OCI-LY7 (cell line): ENCODE data around the gene CRYGC. TPM values are rescaled to one million over a fixed set of nuclear protein-coding genes. Genes with fewer than 3 reads are reported as not detected.

ENCODE experiments used
- Bru-seq: library from RNA; stranded (reverse); fragments of 400-500 nt; gene quantifications from one replicate; lab custom pipeline; 2021; lab: Mats Ljungman, UMichigan
- BruChase-seq, 2 experiments: library from RNA; stranded (reverse); fragments of 400-500 nt; gene quantifications; one replicate each; lab custom pipeline; 2021; lab: Mats Ljungman, UMichigan
- BruUV-seq: library from RNA; stranded (reverse); fragments of 400-500 nt; replicated peaks from 2 replicates; lab custom pipeline; 2021; lab: Mats Ljungman, UMichigan
- CTCF ChIA-PET: fragments of 300-600 bp; sonication (Branson Sonifier 250); formaldehyde crosslinking; loops from one replicate; lab custom pipeline; 2022; ENCODE audit warnings: antibody characterized with exemption; ENCODE audit not compliant: unreplicated experiment; lab: Charles Lee
- POLR2A ChIA-PET: fragments of 300-600 bp; sonication (Branson Sonifier 250); formaldehyde crosslinking; loops from one replicate; lab custom pipeline; 2022; ENCODE audit warnings: antibody characterized with exemption; lab: Charles Lee
- DNase-seq: peaks from one replicate; pipeline ENCODE4 v3.0.0-alpha.2; 2015; ENCODE audit warnings: low spot score
- H2AFZ ChIP-seq: fragments of 200-600 bp; sonication (generic), shearing (Covaris generic); 2 replicates; pipeline ENCODE4 v1.6.1; 2014; ENCODE audit warnings: mild to moderate bottlenecking, antibody characterized with exemption, low read length, moderate library complexity
- H3K27ac ChIP-seq: fragments of 200-600 bp; sonication (generic); 2 replicates; pipeline ENCODE4 v1.5.1; 2014; ENCODE audit warnings: mixed run types, low read depth, mild to moderate bottlenecking, moderate library complexity, low read length, inconsistent platforms; ENCODE audit not compliant: poor library complexity, severe bottlenecking
- H3K36me3 ChIP-seq: fragments of 200-600 bp; sonication (generic); 2 replicates; pipeline ENCODE4 v1.6.1; 2014; ENCODE audit warnings: mild to moderate bottlenecking, antibody characterized with exemption, low read length, moderate library complexity, mixed read lengths; ENCODE audit not compliant: insufficient read depth
- H3K4me1 ChIP-seq: fragments of 200-600 bp; sonication (generic); 2 replicates; pipeline ENCODE4 v1.5.1; 2014; ENCODE audit warnings: mild to moderate bottlenecking, low read length; ENCODE audit not compliant: insufficient read depth, poor library complexity, severe bottlenecking
- H3K4me2 ChIP-seq: fragments of 200-600 bp; sonication (generic); 2 replicates; pipeline ENCODE4 v1.6.1; 2014; ENCODE audit warnings: mild to moderate bottlenecking, low read length
- H3K4me3 ChIP-seq: fragments of 200-600 bp; sonication (generic); 2 replicates; pipeline ENCODE4 v1.5.1; 2014; ENCODE audit warnings: mild to moderate bottlenecking, low read depth, low read length; ENCODE audit not compliant: poor library complexity, severe bottlenecking
- H3K79me2 ChIP-seq: fragments of 200-600 bp; sonication (generic); 2 replicates; pipeline ENCODE4 v1.6.1; 2016; ENCODE audit warnings: low read depth, mild to moderate bottlenecking, low read length, moderate library complexity, mixed read lengths; ENCODE audit not compliant: insufficient read depth
- H3K9me2 ChIP-seq: fragments of 200-600 bp; sonication (generic); 2 replicates; pipeline ENCODE4 v1.6.1; 2016; ENCODE audit warnings: mild to moderate bottlenecking, low read length, mixed read lengths; ENCODE audit not compliant: insufficient read depth
- H3K9me3 ChIP-seq: fragments of 200-600 bp; sonication (generic); 2 replicates; pipeline ENCODE4 v1.6.1; 2014; ENCODE audit warnings: mild to moderate bottlenecking, mixed run types, low read length, mixed read lengths
- H4K20me1 ChIP-seq: fragments of 200-600 bp; sonication (generic); 2 replicates; pipeline ENCODE4 v1.6.1; 2014; ENCODE audit warnings: mild to moderate bottlenecking, antibody characterized with exemption, low read length, moderate library complexity, mixed read lengths; ENCODE audit not compliant: insufficient read depth
- CTCF ChIP-seq: fragments of 200-600 bp; sonication (generic); conservative IDR thresholded peaks from 2 replicates; pipeline ENCODE4 v1.5.1; 2014; ENCODE audit warnings: mild to moderate bottlenecking, antibody characterized with exemption, low read length, moderate library complexity, mixed read lengths
- EZH2phosphoT487 ChIP-seq: fragments of 200-600 bp; sonication (generic); IDR thresholded peaks from 2 replicates; pipeline ENCODE4 v1.6.1; 2018; ENCODE audit warnings: low read depth, borderline replicate concordance, mild to moderate bottlenecking, mixed run types, antibody characterized with exemption, low read length, moderate library complexity, mixed read lengths
- intact Hi-C: fragments of 100-400 bp; cut with micrococcal nuclease; formaldehyde crosslinking; loops from one replicate; pipeline ENCODE4 v1.10.0; 2022; ENCODE audit not compliant: unreplicated experiment
- long read RNA-seq: library from polyadenylated mRNA; stranded (forward); transcript quantifications from one replicate; pipeline ENCODE4 v2.0.0, GENCODE V29; 2022
- total RNA-seq, 2 experiments: library from RNA; depleted of rRNA in 1 of 2; stranded (reverse); fragments of >200 nt in 1 of 2; shearing (Covaris generic) in 1 of 2; gene quantifications; 2 replicates each; pipeline ENCODE4 v1.2.3, GENCODE V29; 2014 to 2022

The CRYGC gene, protein sequence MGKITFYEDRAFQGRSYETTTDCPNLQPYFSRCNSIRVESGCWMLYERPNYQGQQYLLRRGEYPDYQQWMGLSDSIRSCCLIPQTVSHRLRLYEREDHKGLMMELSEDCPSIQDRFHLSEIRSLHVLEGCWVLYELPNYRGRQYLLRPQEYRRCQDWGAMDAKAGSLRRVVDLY
- total RNA-seq (2014; rRNA removed; shearing (Covaris generic)) (not detected in 2 replicates), total RNA-seq (2022) (not detected in 2 replicates), Bru-seq, nascent RNA (not detected), BruChase-seq, experiment 1, labeled RNA remaining after a 6-hour chase (not detected), BruChase-seq, experiment 2, labeled RNA remaining after a 2-hour chase (not detected)
- long read RNA-seq: 0 reads

GRCh38 chr2:208129744-208130711 lies at the start of gene CRYGC:
TSS of gene CRYGC (minus strand) at chr2:208129828. CDS start at chr2:208129792, 36 bp downstream.
- DNase-seq: no peak
- H2AFZ ChIP-seq: no peak within 1 kb of the TSS
- H3K9me2 ChIP-seq: no peaks in the 10 kb centered on the region
- POLR2A ChIA-PET: no interaction called here
- no TSS peak for BruUV-seq
- no peaks in the 10 kb centered on the region for H3K9me3 ChIP-seq
- no peaks in the 10 kb centered on the region for H3K36me3 ChIP-seq
- intact Hi-C loops: no loop called here
- no peak within 1 kb of the TSS for H3K4me2 ChIP-seq
- no peak within 1 kb of the TSS for H3K27ac ChIP-seq
- H3K4me1 ChIP-seq: no peaks in the 10 kb centered on the region
- CTCF ChIA-PET: no interaction called here
- no peak for TF ChIP-seq CTCF
- H4K20me1 ChIP-seq: no peaks in the 10 kb centered on the region
- no peaks in the 10 kb centered on the region for H3K79me2 ChIP-seq
- no peak within 1 kb of the TSS for H3K4me3 ChIP-seq

DNA sequence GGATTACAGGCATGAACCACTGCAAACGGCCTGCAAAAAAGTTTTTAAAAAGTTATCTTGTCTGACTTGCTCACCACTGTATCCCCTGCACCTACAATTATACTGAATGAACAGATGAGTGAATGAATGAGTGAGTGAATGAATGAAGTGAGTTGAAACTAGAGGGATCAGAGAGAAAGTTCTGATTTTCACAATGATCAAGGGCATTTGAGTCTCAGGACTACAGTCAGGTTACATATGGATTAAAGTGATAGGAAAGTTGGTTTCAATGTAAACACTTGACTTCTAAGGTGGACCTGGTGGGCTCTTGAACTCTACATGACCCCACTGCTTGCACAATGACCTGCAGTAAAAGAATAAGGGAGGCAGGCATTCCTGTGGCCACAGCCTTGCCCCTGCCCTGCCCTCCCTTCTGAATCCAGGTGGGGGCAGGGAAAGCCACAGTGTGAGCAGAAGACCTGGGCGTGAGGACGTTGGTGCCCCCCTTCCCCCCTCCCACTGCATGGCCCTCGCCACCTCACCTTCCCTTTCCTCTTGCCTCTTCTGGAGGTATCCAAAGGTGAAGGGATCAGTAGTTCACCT lies 49.5 kb upstream of the CRYGC start:
- H3K36me3 ChIP-seq: no peaks in the 10 kb centered on the region
- TF ChIP-seq CTCF (no peak), EZH2phosphoT487 (no peak)
- H3K4me1 ChIP-seq: no peaks in the 10 kb centered on the region
- no TSS peak for BruUV-seq
- H3K4me3 ChIP-seq: no peak overlapping the region
- no peaks in the 10 kb centered on the region for H3K9me3 ChIP-seq
- no peaks in the 10 kb centered on the region for H4K20me1 ChIP-seq
- POLR2A ChIA-PET: no interaction called here
- no peak for DNase-seq
- no peaks in the 10 kb centered on the region for H3K9me2 ChIP-seq
- no peaks in the 10 kb centered on the region for H3K79me2 ChIP-seq
- intact Hi-C loops: loop anchor here (10.0 kb wide), 1 partner anchor 176 kb away; no protein-coding TSS in a partner anchor
- CTCF ChIA-PET: no interaction called here
- no peak overlapping the region for H2AFZ ChIP-seq
- no peak overlapping the region for H3K4me2 ChIP-seq
- H3K27ac ChIP-seq: no peak overlapping the region
